Measurements from ENCODE around the gene LRP5.

- TF ChIP-seq POLR2A (IDR thresholded peaks at IDR 0.05), result no peak
- no peak for TF ChIP-seq CTCF (IDR thresholded peaks at IDR 0.05)
These were observed 103.7 kb downstream of the LRP5 start for GRCh38 chr11:68416070-68416578.
